Measurements from ENCODE around the gene NKX1-1.
"Not testable (repeated sequence)": the region's sequence is repeated elsewhere in the genome, so short reads cannot be mapped to it uniquely, and the experiment has no call there.

The NKX1-1 gene

GRCh38 chr4:1403591-1404572 is 2.4 kb downstream of the NKX1-1 start:
- DNase-seq = no peak

DNA sequence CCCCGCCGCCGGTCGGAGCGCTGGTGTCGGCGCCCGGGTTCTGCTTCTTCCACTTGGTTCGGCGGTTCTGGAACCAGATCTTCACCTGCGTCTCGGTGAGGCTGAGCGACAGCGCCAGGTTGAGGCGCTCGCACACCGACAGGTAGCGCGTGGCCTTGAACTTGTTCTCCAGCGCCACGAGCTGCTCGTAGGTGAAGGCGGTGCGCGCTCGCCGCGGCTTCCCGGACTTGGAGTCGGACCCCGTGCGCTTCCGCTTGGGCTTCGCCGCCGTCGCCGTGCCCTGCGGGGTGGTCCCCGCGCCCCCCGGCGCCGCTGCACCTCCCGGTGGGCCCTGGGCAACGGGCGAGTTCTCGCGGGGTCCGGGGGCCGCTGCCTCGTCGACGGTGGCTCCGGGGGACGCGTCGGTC is 3.1 kb downstream of the NKX1-1 start:
- no peak for DNase-seq

DNA sequence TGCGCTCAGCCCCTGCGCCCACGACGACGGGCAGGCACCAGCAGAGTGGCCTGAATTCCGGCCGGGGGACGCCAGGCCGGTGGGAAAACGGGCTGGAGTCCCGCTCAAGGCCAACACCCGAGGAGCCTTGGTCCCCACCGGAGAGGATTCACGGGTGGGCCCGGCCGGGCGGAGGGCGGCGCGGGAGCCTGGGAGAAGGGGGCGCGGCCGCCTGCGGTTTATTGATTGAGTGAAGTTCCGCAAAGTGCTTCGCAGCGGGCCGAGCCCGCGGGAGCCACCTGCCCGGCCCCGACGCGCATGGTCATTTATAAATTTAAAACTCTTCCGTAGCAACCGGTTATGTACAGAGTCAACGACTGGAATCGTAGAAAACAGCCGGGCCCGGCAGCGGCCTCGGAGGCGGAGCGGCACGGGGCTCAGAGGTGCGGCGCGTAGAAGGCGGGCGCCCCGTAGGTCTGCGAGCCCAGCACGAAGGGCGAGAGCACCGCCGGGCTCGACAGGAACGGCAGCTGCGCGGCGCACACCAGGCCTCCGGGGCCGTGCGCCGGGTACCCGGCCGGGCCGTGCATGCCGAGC is 3.6 kb downstream of the NKX1-1 start:
- no peak for DNase-seq

DNA sequence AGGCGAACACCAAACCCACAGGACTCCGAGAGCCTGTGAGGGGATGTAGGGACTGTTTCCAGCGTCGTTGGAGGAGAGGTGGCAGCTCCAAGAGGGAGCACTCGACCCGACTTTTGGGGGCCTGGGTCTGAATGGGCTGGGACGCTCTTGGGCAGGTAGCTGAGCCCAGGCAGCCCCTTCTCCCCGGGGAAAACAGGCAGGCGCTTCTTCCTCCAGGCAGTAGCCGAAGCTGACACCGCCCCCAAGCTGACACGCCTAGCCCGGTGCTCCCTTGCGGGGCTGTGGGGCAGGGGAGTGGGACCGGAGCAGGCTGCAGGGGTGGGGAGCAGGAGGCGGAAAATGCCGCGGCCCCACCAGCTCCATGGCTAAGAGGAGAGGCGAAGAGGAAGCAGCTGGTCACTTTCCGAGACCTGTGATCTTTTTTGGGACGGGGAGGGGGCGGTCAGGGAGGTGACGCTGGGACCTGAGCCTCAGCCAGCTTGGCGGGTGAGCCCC is 4.2 kb downstream of the NKX1-1 start:
- no peak for DNase-seq

GRCh38 chr4:1401409-1402020 is 4.7 kb downstream of the NKX1-1 start:
- no peak for DNase-seq

DNA sequence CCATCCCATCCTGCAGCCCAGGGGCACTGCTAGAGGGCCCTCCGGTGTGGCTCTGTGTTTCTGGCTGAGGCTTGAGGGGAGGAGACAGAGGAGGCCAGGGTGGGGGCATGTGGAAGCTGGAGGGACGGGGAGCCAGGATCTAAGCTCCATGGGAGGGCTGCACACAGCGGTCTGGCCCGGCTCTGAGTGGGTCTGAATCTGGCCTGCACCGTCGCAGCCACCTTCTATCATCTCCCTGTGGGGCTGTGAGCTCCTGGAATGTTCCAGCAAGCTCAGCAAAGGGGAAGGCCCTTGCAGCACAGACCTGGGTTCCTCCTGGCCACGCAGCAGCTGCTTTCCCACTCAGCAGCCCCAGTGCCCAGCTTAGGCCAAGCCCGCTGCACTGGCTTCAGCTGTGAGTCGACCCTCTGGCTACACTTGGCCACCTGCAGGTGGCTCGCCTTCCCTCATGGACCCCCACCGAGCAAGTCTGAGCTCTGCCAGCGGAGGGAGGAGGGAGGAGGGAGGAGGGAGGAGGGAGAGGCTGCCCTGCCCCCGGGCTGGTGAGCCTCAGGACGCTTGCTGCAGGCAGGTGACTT is 5.3 kb downstream of the NKX1-1 start:
- DNase-seq = no peak

- DNase-seq = no peak
Observed at GRCh38 chr4:1400191-1400805, 5.9 kb downstream of the NKX1-1 start.

- no peak for DNase-seq
Observed at GRCh38 chr4:1399508-1400190, 6.6 kb downstream of the NKX1-1 start.

- DNase-seq = no peak
Observed at GRCh38 chr4:1398681-1399507, 7.3 kb downstream of the NKX1-1 start.

DNA sequence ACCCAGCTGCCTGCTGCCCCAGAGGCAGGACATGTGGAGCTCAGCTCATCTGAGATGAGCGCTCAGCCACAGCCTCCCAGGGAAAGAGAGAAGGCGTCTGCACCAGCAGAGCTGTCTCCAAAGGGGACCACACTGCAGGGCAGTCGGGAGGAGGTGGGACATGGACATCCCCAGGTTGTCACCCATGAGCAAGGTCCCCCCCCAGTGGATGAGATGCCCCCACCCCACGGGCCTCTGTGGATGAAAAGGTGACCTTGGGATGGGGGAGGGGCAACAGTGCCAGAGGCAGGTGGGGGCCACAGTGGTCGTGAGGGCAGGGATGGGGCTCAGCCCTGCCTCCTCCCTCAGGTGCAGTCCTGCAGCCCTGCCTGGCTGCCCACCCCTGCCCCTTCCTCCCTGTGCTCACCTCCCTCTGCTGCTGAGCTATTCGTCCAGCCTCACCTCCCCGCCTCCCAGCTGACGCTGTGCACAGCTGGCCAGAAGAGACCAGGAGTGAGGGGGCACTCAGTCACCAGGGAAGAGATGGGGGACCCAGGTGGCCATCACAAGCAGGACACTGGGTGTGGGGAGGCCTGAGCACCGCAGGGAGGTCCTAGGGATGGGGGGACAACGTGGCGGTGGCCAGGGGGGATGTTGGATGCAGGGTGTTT is 9.3 kb downstream of the NKX1-1 start:
- DNase-seq = no peak

DNA sequence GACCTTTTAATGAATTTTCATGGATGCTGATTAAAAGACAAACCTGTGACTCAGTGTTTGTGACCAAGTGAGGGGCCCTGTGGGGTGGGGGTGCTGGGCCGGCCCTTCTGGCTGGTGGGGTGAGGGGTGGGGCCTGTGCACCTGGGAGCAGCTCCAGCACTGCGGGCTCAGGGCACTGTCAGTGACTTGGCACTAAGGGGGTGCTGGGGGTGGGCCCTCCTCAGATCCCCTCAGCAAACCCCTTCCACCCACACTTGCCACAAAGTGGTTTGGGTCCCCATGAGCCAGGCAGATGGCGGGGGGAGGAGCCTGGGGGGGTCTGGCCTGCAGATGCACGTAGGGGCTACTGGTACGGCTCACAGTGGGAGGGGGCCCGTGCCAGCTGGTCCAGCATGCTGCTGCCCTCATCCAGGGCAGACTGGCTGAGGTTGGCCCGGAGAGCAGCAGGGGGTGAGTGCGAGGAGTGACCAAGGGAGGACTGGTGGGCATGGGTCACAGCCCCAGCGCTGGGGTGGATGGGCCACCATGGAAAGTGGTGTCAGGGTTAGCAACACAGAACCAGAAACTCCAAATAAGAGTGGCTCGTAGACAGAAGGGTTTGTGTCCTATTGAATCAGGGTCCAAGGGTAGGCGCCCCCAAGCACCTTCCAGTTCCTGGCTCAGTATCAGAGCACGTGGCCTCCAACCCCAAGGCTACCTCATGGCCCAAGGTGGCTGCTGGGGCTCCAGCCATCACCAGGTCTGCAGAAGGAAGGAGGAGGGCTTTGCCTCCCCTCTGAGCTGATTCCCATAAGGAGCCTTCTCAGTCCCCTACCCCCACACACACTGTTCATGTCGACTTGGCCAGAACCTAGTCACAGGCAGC is 10.1 kb downstream of the NKX1-1 start:
- DNase-seq = no peak

GRCh38 chr4:1395389-1395820 is 10.8 kb downstream of the NKX1-1 start:
- DNase-seq = not testable (repeated sequence)

- not testable (repeated sequence) for DNase-seq
Observed at GRCh38 chr4:1394554-1395388, 11.5 kb downstream of the NKX1-1 start.

DNA sequence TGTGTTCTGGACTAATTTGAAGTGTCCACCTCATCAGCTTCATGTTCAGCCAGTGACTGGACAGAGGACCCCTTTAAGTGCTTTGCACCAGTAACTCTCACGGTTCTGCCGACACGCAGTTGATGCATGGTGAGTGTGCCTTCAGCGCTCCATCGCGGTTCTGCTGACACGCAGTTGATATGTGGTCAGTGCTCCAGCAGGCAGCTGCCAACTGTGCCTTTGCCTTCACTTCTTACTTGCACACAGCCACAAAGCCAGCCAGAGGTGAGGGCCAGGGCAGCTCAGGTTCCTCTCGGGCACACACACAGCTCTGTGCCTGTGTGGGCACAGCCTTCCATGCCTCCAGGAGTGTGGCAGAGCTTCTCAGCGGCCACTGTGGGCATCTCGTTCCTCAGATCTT is 12.4 kb downstream of the NKX1-1 start:
- DNase-seq = no peak

GRCh38 chr4:1393363-1393762 is 12.9 kb downstream of the NKX1-1 start:
- DNase-seq = not testable (repeated sequence)

DNA sequence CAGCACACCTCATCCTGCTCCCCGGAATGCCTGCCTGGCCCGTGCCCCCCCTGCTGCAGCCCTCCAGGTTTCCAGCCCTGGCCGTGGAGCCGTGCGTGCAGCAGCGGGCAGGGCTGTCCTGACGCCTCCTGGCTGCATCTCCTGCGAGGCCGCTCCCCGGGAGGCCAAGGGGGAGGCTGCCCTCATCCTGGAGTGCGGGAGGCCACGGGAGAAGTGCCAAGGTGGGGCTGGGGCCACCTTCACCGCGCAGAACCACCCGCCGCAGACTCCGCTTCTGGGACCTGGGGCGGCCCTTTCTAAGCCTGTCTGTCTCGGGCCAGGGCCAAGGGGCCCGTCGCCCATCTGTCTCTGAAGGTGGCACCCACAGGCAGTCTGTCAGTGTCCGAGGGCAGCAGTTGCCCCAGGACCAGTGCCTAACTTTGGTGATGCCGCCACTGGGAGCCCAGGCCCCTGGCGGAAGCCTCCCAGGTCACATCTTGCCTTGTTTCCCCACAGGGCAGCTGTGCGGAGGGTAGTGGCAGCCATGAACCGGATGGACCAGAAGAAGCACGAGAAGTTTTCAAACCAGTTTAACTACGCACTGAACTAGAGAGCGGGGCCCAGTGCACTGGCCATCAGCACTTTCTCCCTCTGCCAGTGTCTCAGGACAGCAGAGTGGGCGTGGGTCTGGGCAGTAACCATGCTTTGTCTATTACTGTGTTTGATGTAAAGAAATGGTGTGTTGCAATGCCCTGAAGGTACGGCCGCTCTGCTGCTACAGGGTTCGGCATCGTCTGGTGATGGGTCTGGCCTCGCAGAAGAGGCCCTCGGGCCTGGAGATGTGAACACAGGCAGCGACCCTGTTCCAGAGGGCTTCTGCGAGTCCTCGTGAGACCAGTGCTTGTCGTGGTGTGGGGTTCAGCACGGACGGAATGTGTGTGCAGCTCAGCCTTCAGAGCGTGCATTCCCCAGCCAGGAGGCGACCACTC is 20.6 kb downstream of the NKX1-1 start:
- DNase-seq = no peak

DNA sequence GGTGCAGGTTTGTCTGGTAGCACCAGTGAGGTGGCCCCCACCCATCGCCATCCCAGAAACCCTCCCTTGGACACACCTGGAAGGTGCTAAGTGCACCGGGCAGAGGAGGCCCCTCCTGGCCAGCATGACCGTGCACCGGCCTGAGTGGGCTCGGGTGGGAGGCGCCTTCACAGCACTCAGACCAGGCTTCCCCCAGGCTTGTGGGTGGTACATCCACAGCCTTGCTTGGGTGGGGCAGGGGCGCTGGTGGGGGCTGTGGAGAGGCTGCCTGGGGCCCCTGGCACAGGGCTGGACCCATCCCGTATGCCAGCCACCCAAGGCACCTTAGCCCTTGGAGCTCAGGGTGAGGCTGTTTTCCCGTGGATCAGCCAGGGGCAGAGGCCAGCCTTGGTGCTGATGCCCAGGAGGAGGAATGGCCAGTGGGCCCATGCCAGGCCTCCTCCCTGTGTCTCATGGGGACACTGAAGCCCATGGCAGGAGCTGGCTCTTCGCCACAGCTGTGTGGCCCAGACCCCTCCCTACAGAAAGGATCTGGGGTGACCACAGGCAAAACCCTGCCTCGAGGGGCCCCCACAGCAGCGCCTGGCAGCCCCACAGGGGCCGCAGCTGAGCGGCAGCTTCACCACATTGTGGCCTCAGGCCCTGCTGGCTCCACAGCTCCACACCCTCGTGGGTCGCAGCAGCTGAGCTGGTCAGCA is 21.4 kb downstream of the NKX1-1 start:
- no peak for DNase-seq
